GM12864 (cell line): ENCODE results near the gene TLE7.

ENCODE experiments used
- DNase-seq: peaks from one replicate; pipeline ENCODE4 v3.0.0-alpha.2; 2011; ENCODE audit warnings: low read depth
- H3K4me3 ChIP-seq: 2 replicates; pipeline ENCODE4 v1.5.1; 2011; ENCODE audit warnings: mild to moderate bottlenecking, low read depth, low read length, control low read depth
- CTCF ChIP-seq: IDR thresholded peaks from 2 replicates; pipeline ENCODE4 v1.5.1; 2011; ENCODE audit warnings: low read depth, mild to moderate bottlenecking, moderate library complexity, low read length, control low read depth, inconsistent platforms; ENCODE audit errors: missing control alignments

TLE7 gene

GRCh38 chr16:71426880-71427615 is 14.8 kb downstream of the TLE7 start:
- no peak for TF ChIP-seq CTCF
- no peak for DNase-seq
- H3K4me3 ChIP-seq, result no peak overlapping the region

GRCh38 chr16:71426069-71426879 is 15.6 kb downstream of the TLE7 start:
- DNase-seq, result peak; percentile 80
- peak overlapping the region; percentile 15 for H3K4me3 ChIP-seq
- TF ChIP-seq CTCF, result no peak

GRCh38 chr16:71425746-71426068 is 16.1 kb downstream of the TLE7 start:
- no peak for TF ChIP-seq CTCF
- peak overlapping the region; percentile 15; the same call in 1 of the 2 replicates for H3K4me3 ChIP-seq
- no peak for DNase-seq

GRCh38 chr16:71424626-71425025 is 17.2 kb downstream of the TLE7 start:
- TF ChIP-seq CTCF, result no peak
- DNase-seq, result no peak
- no peak overlapping the region for H3K4me3 ChIP-seq

GRCh38 chr16:71423865-71424264 is 18.0 kb downstream of the TLE7 start:
- no peak for DNase-seq
- no peak for TF ChIP-seq CTCF
- H3K4me3 ChIP-seq, result no peak overlapping the region

GRCh38 chr16:71423016-71423415 is 18.8 kb downstream of the TLE7 start:
- no peak for DNase-seq
- no peak overlapping the region for H3K4me3 ChIP-seq
- TF ChIP-seq CTCF, result no peak
